GM18870 (cell line): ENCODE results near the gene ZNF490.

Experiments
- ATAC-seq: cut with Tn5 transposase; IDR thresholded peaks from one replicate; pipeline ENCODE4 v1.9.1; 2021; ENCODE audit warnings: moderate library complexity; ENCODE audit not compliant: unreplicated experiment

ZNF490 gene

DNA sequence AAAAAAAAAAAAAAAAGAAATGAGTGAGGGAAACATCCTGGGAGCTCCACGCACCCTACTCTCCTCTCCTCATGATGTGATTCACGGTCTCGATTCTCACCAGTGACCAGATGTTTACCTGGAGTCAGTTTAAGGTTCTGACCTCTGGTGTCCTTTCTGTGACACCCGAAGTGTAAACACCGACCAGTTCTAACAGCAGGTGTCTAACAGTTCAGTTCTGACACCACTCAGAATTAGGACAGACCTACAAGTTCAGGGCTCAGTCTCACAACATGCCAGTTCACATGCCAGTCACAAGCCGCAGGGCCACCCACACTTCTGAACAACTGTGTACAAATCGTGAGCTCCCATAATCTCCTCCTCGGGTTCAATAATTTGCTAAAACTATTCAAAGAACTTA is 65.3 kb downstream of the ZNF490 start:
- ATAC-seq, result no peak

DNA sequence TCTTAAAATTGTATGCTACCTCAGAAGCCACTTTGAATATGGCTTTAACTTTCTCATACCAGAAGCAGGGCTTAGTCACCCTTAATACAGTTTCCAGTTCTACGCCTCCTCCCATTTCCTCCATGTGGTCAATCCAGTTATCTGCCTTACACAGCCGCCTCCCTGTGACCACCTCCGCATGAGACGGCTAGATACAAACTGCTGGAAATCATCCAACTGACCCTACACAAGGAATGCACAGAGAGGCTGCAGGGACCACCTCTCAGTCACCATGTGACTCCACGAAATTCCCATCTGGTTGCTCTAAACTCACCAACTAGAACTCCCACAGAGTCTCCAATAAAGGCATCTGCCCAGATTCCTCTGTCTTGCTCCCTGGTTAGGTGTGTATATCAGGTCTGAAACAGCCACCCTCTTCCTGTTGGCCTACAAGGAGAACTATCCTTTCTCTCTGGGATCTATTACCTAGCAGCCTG is 66.2 kb downstream of the ZNF490 start:
- no peak for ATAC-seq

DNA sequence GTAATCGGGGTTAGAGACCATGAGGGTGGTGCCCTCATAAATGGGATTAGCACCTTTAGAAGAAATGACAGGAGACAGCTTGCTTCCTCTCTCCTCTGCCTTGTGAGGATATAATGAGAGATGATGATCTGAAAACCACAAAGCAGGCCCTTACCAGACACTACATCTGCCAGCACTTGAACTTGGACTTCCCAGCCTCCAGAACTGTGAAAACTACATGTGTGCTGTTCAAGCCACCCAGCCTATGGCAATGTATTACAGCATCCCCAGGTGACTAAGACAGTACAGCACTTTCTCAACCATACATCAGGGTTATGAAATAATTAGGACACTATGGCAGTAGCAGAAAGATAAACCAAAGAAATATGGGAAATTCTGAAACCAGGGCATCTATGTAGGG is 66.8 kb downstream of the ZNF490 start:
- no peak for ATAC-seq
